Adipose tissue (tissue), 3 donors: ENCODE data around the gene ATP5MK. TPM values are rescaled to one million over a fixed set of nuclear protein-coding genes. Genes with fewer than 3 reads are reported as not detected.
"Not testable (repeated sequence)": the region's sequence is repeated elsewhere in the genome, so short reads cannot be mapped to it uniquely, and the experiment has no call there.

ENCODE experiments used
- H3K27ac ChIP-seq: one replicate; pipeline ENCODE4 v1.5.1; 2013; ENCODE audit warnings: low read depth, low read length
- WGBS, 3 donors: extraction: QIAGEN DNeasy Blood & Tissue Kit; methylation state at CpG; one replicate each; pipeline ENCODE4 v1.1.7; 2013; 5-methylcytosine and 5-hydroxymethylcytosine counted together
- polyA plus RNA-seq, 3 donors: library from polyadenylated mRNA; stranded (reverse); fragments of 200-250 nt; gene quantifications; one replicate each; pipeline ENCODE4 v1.2.3, GENCODE V29; 2013
- donor health status: healthy with polysubstance abuse.
- donor health status: Bipolar disorder and iron deficiency.
- donor health status: healthy.

ATP5MK gene
- polyA plus RNA-seq, 3 donors, result 371 to 1,038 (median 801) TPM

GRCh38 chr10:103416436-103417147 lies 20.3 kb upstream of the ATP5MK start:
- H3K27ac ChIP-seq, result no peak overlapping the region
- WGBS, 3 donors, result 46 to 49% (median 49%) methylated on average over 8 of the region's 8 CpGs

- WGBS, 3 donors, result 78 to 83% (median 79%) methylated on average over 8 of the region's 8 CpGs
- no peak overlapping the region for H3K27ac ChIP-seq
Measured at GRCh38 chr10:103415581-103415980, 19.3 kb upstream of the ATP5MK start.

GRCh38 chr10:103413564-103413963 lies 17.3 kb upstream of the ATP5MK start:
- 67 to 94% (median 93%) methylated on average over 2 of the region's 2 CpGs for WGBS, 3 donors
- H3K27ac ChIP-seq, result no peak overlapping the region

- no peak overlapping the region for H3K27ac ChIP-seq
Measured at GRCh38 chr10:103397191-103397825, 1.0 kb upstream of the ATP5MK start.

GRCh38 chr10:103396789-103397087 lies 463 bp upstream of the ATP5MK start:
- 0 to 1% (median 0%) methylated on average over 8 of the region's 8 CpGs for WGBS, 3 donors
- H3K27ac ChIP-seq, result no peak overlapping the region

More at GRCh38 chr10:103397191-103397825, 1.0 kb upstream of the ATP5MK start:
- WGBS, 3 donors, result 41 to 69% (median 64%) methylated on average over 19 of the region's 19 CpGs

GRCh38 chr10:103395754-103396066 lies 565 bp downstream of the ATP5MK start:
- H3K27ac ChIP-seq, result no peak overlapping the region
- WGBS, 3 donors, result 1 to 3% (median 1%) methylated on average over 11 of the region's 11 CpGs

GRCh38 chr10:103394180-103394579 lies 2.1 kb downstream of the ATP5MK start:
- WGBS, 3 donors, result 90 to 93% (median 91%) methylated on average over 14 of the region's 14 CpGs
- no peak overlapping the region for H3K27ac ChIP-seq

- WGBS, 3 donors, result 94 to 96% (median 94%) methylated on average over 5 of the region's 5 CpGs
Measured at GRCh38 chr10:103382769-103383168, 13.5 kb downstream of the ATP5MK start.

GRCh38 chr10:103374263-103374662 lies 22.0 kb downstream of the ATP5MK start:
- no peak overlapping the region for H3K27ac ChIP-seq
- 87 to 92% (median 90%) methylated on average over 5 of the region's 5 CpGs for WGBS, 3 donors

More at GRCh38 chr10:103382769-103383168, 13.5 kb downstream of the ATP5MK start:
- H3K27ac ChIP-seq, result no peak overlapping the region

GRCh38 chr10:103373544-103373943 lies 22.7 kb downstream of the ATP5MK start:
- H3K27ac ChIP-seq, result no peak overlapping the region
- WGBS, 3 donors, result 84 to 90% (median 86%) methylated on average over 3 of the region's 3 CpGs

GRCh38 chr10:103367782-103368518 lies 28.3 kb downstream of the ATP5MK start, which contains the start of gene TAF5:
TSS of gene TAF5 (plus strand) at chr10:103367976. CDS start at chr10:103367990, 14 bp downstream.
- H3K27ac ChIP-seq, result no peak within 1 kb of the TSS
- WGBS, 3 donors, result 0% methylated on average over 56 to 81 of the region's 81 CpGs

- WGBS, 3 donors, result 38 to 57% (median 50%) methylated on average over 10 of the region's 10 CpGs
- no peak overlapping the region for H3K27ac ChIP-seq
Measured at GRCh38 chr10:103367379-103367781, 28.9 kb downstream of the ATP5MK start.

- H3K27ac ChIP-seq, result not testable (repeated sequence)
- 92 to 93% (median 92%) methylated on average over 9 of the region's 9 CpGs for WGBS, 3 donors
Measured at GRCh38 chr10:103360791-103361190, 35.5 kb downstream of the ATP5MK start.

- H3K27ac ChIP-seq, result not testable (repeated sequence)
- WGBS, 3 donors, result 90 to 95% (median 94%) methylated on average over 4 of the region's 4 CpGs
Measured at GRCh38 chr10:103359493-103359892, 36.8 kb downstream of the ATP5MK start.

GRCh38 chr10:103355906-103356599 lies 40.2 kb downstream of the ATP5MK start:
- no peak overlapping the region for H3K27ac ChIP-seq
- WGBS, 3 donors, result 76 to 82% (median 76%) methylated on average over 5 of the region's 5 CpGs

GRCh38 chr10:103354567-103354966 lies 41.7 kb downstream of the ATP5MK start:
- H3K27ac ChIP-seq, result not testable (repeated sequence)
- WGBS, 3 donors, result 80 to 95% (median 91%) methylated on average over 4 of the region's 4 CpGs

- no peak overlapping the region for H3K27ac ChIP-seq
- 34 to 53% (median 50%) methylated on average over 2 of the region's 2 CpGs for WGBS, 3 donors
Measured at GRCh38 chr10:103353281-103353680, 43.0 kb downstream of the ATP5MK start.

- H3K27ac ChIP-seq, result no peak within 1 kb of the TSS
- 0% methylated on average over 72 to 82 of the region's 82 CpGs for WGBS, 3 donors
Measured at GRCh38 chr10:103350517-103351260, 45.6 kb downstream of the ATP5MK start, which contains the start of gene PCGF6. TSS of gene PCGF6 (minus strand) at chr10:103351140. CDS start at chr10:103351066, 74 bp downstream.
